Left lobe of liver (tissue), 2 donors: ENCODE measurements around the gene SLC24A4. TPM values are rescaled to one million over a fixed set of nuclear protein-coding genes. Genes with fewer than 3 reads are reported as not detected.

Experiments
- ATAC-seq: fragments of 200-7000 bp; cut with Tn5 transposase; one replicate; pipeline ENCODE4 v1.9.1; 2020; ENCODE audit warnings: mild to moderate bottlenecking, moderate library complexity
- DNase-seq: peaks from one replicate; pipeline ENCODE4 v3.0.0-alpha.2; 2020; ENCODE audit warnings: low spot score
- total RNA-seq: library from RNA; stranded (reverse); gene quantifications from one replicate; pipeline ENCODE4 v1.2.1, GENCODE V29; 2021
- donor health status: DM: no; HTN: no; CAD: no; lungs with moderate emphysema.
- donor health status: DM: no; HTN: yes; CAD: no.

SLC24A4 gene, protein sequence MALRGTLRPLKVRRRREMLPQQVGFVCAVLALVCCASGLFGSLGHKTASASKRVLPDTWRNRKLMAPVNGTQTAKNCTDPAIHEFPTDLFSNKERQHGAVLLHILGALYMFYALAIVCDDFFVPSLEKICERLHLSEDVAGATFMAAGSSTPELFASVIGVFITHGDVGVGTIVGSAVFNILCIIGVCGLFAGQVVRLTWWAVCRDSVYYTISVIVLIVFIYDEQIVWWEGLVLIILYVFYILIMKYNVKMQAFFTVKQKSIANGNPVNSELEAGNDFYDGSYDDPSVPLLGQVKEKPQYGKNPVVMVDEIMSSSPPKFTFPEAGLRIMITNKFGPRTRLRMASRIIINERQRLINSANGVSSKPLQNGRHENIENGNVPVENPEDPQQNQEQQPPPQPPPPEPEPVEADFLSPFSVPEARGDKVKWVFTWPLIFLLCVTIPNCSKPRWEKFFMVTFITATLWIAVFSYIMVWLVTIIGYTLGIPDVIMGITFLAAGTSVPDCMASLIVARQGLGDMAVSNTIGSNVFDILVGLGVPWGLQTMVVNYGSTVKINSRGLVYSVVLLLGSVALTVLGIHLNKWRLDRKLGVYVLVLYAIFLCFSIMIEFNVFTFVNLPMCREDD
- total RNA-seq = 0.20 TPM

- DNase-seq (no peak), ATAC-seq (peak; percentile 40)
Observed at GRCh38 chr14:92323011-92323915, at the start of gene SLC24A4. Gene SLC24A4, plus strand, starts transcription at chr14:92323165. Its CDS starts 666 bp downstream, at chr14:92323831.

DNA sequence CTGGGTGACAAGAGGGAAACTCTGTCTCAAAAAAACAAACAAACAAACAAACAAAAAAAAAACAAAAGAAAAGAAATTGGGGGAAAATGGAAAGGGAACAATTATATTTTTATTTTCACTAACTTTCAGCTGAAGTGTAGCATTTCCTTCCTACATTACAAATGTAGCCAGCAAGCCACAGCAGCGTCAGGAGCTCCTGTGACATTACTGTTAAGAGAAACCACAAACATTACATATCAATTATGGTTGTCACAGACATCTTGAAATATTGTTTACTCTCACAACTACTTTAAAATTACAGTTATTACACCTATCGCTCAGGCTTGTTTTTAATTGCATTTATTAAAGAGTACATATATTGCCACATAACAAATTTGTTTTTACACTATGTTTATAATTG lies 49.8 kb upstream of the SLC24A4 start:
- no peak for ATAC-seq
- DNase-seq = no peak

GRCh38 chr14:92274055-92274454 lies 48.9 kb upstream of the SLC24A4 start:
- no peak for ATAC-seq

DNA sequence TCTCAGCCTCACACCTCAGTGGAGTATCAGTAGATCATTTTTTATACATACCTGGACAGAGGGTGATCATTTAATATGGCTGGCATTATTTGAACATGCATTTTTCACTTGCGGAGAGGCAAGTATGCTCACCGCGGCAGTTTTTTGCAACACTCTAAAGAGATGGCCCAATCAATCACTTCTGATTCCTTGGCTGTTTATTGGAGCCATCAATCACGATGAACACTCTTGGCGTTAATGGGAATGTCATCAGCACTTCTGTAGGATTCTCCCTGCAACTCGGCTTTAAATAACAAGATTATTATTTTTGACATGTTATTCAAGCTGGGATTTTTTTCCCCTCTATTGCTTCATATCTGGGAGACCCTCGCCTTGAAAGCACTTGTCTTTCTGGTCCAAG lies 46.9 kb upstream of the SLC24A4 start:
- ATAC-seq = no peak
- no peak for DNase-seq

More at GRCh38 chr14:92274055-92274454, 48.9 kb upstream of the SLC24A4 start:
- DNase-seq = no peak

GRCh38 chr14:92277031-92277430 lies 45.9 kb upstream of the SLC24A4 start:
- DNase-seq = no peak
- ATAC-seq = no peak

GRCh38 chr14:92280554-92281262 lies 42.3 kb upstream of the SLC24A4 start:
- ATAC-seq = no peak
- no peak for DNase-seq

DNA sequence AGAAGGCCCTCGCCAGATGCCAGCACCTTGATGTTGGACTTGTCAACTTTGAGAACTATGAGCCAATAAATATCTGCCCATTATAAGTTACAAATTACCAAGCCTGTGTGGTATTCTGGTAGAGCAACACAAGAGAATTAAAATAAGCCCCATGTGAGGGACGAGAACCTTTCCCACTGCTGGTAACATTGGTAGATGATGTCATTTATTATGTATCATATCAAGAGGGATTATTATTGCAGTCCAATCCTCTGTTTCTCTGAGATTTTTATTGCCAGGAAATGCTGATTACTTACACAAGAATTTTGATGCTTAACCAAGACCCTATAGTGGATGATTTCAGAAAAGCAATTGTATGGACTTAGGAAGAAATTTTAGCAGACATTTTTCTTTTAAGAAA lies 40.3 kb upstream of the SLC24A4 start:
- DNase-seq (no peak), ATAC-seq (no peak)

- DNase-seq (no peak), ATAC-seq (no peak)
Observed at GRCh38 chr14:92285311-92285710, 37.7 kb upstream of the SLC24A4 start.

DNA sequence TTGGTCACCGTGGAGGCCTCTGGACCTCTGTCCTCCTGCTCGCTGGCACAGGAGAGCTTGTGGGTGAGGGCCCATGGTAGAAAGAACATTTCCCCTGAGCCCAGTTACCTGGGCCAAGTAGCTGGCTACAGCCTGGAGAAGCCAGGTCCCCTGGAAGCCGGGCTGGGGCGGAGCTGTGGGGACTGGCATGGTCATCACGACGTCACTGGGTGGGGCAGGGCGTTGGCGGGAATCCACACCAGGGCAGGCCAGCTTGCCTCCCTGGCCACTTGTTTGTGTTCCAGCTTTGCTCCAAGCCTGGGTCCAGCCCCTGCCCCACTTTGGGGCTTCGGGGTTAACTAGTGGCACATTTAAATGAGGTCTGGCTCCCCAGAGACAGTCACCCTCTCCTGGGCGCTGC lies 35.0 kb upstream of the SLC24A4 start:
- no peak for DNase-seq
- no peak for ATAC-seq

DNA sequence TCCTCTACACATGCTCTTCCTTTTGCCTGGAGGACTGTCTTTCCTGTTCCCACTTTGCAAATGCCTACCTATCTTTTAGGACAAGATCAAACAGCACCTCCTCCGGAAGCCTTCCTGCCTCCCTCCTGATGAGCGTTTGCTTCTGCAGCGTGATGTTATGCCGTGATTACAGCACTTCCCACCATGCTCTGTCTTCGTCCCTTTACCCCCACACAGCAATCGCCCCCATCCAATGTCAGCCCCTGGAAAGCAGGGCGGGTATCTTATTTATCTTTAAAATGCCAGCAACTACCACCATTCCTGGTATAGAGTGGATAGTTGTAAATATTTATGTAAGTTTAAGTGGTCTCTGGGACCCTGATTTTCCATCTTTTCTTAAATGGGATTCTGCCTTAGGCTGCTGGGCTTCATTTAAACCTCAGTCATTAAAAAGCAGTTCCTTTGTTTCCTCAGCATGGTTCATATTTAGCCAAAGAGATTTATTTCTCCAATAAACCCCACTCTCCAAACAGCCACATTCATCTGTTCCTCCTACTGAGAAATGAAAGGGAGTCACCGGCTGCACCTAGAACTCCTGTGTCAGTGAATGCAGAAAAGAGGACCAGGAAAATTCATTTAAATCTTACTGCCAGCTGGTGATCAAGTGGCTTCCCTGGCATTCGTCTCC lies 33.8 kb upstream of the SLC24A4 start:
- ATAC-seq = no peak
- no peak for DNase-seq

DNA sequence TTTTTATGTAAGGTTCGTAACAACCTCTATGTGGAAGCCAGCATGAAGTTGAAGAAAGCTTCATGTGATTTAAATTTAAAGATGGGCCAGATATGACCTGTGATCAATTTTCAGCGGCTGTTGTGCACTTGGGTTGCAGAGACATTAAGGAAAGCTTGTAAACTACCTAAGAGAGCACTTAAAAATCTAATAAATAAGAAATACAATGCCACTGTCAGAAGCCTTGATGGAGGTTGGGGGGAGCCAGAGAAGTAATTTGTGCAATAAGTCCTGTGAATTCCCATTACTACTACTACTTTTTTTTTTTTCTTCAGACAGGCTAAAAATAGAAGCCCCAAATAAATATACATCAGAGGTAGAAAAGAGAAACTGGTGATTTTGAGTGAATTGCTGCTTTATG lies 30.3 kb upstream of the SLC24A4 start:
- DNase-seq = no peak
- ATAC-seq = no peak

- ATAC-seq (no peak), DNase-seq (no peak)
Observed at GRCh38 chr14:92294506-92294905, 28.5 kb upstream of the SLC24A4 start.

DNA sequence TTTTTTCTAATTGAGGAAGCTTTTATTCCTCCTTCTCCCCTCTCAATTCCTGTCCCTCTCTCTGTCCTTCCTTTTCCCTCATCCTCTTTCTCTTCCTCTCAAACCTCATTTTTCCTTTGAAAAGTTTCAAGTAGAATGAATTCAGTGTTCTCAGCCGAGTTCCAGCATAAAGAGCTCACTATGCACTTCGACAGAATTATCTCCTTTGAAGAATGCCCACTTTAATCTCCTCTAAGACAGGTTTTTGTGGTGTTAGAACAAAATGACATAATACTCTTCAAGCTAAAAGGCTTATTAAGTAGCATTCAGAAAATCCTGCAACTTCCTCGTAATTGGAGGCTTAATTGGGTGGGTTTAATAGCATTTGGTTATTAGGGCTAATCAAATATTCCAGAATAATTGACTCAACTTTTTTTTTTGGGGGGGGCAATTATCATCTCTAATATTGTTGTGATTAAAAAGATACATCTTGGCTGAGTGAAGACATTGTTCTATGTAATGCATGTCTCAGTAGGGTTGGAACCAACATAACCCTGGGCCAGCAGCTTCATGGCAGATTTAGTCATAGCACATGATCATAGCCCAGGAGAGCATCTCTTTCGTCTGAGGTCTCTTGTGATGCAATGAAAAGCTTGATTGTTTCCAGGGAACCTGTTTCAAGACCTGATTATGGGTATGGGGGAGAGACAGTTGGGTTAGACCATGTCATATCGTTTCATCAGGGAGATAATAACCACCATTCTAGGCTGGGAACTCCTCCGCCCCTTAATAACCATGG lies 25.0 kb upstream of the SLC24A4 start:
- ATAC-seq (no peak), DNase-seq (no peak)

DNA sequence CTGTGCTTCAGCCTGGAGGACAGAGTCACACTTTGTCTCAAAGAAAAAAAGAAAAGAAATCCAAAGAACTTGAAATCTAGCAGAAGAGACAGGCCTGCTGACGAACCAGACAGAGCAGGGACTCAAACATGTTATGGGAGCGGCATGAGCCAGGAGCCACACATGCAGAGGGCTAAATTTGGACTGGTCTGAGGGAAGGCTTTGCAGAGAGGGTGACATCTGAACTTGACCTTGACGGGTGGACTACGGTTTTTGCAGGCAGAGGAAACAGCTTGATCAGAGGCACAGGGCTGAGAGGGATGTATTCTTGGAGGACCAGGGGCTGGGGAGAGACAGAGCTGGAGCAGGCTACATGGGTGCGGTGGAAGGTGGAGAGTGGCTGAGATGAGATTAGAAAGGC lies 20.5 kb upstream of the SLC24A4 start:
- no peak for DNase-seq
- no peak for ATAC-seq

DNA sequence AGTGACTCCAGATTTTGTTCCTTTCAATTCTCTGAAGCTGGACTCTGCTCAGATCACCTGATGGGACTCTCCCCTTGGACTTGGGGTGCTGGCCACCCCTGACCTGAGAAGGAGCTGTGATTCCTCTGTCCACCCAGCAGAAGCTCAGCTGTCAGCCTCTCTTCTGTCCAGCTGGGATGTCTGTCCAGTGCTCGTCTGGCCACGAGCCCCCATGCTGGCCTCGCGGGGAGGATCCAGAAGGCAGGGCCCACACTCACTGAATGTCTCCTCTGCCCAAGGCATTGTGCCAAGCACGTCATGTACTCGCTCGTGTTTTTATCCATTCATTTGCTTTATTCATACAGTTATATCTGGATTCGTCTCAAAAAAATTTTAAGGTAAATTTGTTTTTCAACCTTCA lies 14.2 kb upstream of the SLC24A4 start:
- ATAC-seq (no peak), DNase-seq (no peak)

DNA sequence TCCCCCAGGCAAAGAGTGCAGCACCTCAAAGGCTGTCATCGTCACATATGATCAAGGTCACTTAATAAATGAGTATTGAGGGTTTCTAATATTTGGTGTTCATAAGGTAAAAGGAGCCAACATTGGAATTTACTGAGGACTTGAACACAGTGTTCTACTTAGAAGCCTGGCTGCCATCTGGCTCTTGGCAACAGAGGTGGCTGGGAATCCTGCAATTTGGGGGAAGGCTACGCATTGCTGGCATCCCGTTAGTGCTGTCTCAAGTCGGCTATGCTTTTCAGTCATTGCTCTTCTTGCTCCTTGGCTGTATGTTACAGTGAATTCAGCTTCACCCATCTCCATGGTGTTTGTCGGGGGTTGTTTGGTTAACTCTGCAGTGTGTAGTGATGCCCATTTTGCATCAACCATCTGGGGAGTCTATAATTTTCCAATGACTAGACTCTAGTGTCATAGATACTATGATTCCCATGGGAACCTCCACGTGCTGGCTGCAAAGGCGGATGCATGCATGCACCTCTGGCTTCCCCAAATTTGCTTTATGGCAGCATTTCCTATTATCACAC lies 12.9 kb upstream of the SLC24A4 start:
- no peak for ATAC-seq
- no peak for DNase-seq

DNA sequence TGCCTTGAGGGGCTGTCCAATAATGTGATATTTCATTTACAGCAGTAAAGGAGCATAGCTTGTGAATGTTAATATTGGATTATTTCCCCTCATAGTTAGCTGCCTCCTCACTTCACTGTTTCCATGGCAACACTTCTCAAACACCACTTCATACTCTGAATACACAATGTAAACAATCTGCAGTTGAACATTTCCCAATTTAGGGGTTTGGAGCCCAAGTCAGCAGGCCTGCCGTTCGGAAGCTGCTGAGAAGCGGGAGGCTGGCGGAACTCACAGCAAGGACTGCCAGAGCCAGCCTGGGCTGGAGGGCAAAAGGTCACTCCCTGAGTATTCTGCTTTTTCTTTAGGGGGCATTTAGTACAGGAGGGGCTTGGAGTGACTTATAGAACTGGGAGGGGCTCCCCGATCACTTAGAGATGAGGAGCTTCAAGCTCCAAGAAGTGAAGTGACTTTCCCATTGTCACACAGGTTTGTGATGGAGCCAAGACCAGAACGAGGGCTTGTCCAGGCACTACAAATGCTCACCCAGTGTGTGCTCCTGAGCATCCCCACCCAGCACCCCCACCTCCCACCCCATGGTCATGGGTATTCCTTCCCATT lies 12.1 kb upstream of the SLC24A4 start:
- DNase-seq (no peak), ATAC-seq (no peak)

DNA sequence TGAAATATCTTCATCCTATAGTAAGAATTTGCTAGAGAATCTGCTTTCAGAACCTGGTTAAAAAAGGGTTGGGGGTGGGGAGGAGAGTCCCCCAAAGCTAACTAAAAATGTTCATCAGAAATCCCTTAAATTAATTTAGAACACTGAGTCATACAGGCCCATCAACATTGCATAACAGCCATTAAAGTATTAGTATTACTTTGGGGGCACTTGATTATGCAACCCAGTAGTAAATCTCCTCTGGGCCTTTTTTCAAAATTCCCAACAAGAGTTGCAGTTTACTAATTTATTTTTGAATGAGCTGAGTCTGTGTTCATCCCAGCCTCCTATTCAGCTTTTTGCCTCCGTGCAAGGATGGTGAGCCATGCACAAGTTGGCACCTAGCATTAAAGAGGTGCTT lies 8.8 kb upstream of the SLC24A4 start:
- DNase-seq = no peak
- ATAC-seq = no peak
